Panc1 (cell line): ENCODE measurements around the gene PLXNA2. TPM values are rescaled to one million over a fixed set of nuclear protein-coding genes. Genes with fewer than 3 reads are reported as not detected.

ENCODE experiments used
- ATAC-seq: fragments of 200-7000 bp; cut with Tn5 transposase; 2 replicates; pipeline ENCODE4 v1.9.1; 2020; ENCODE audit warnings: mild to moderate bottlenecking, moderate library complexity
- BruUV-seq: library from RNA; stranded (reverse); fragments of 400-500 nt; replicated peaks from 2 replicates; lab custom pipeline; 2021; lab: Mats Ljungman, UMichigan
- CTCF ChIA-PET: fragments of 300-600 bp; sonication (Branson Sonifier 250); formaldehyde crosslinking; loops from one replicate; lab custom pipeline; 2022; ENCODE audit warnings: antibody characterized with exemption; lab: Charles Lee
- POLR2A ChIA-PET: fragments of 300-600 bp; sonication (Branson Sonifier 250); formaldehyde crosslinking; loops from one replicate; lab custom pipeline; 2022; ENCODE audit warnings: antibody characterized with exemption; lab: Charles Lee
- DNase-seq: peaks from one replicate; pipeline ENCODE4 v3.0.0-alpha.2; 2010; ENCODE audit warnings: low read depth, low spot score
- H3K27ac ChIP-seq: 2 replicates; pipeline ENCODE4 v1.5.1; 2011; ENCODE audit warnings: mild to moderate bottlenecking, low read length, inconsistent platforms
- H3K27me3 ChIP-seq: fragments of 200-500 bp; sonication (Bioruptor generic); 2 replicates; pipeline ENCODE4 v1.6.0; 2014; ENCODE audit warnings: low read length, inconsistent platforms; ENCODE audit not compliant: control insufficient read depth, insufficient read depth
- H3K36me3 ChIP-seq: fragments of 200-500 bp; sonication (Bioruptor generic); 2 replicates; pipeline ENCODE4 v1.5.1; 2014; ENCODE audit warnings: inconsistent platforms, mild to moderate bottlenecking, low read length, moderate library complexity; ENCODE audit not compliant: control insufficient read depth, insufficient read depth
- H3K4me1 ChIP-seq: 2 replicates; pipeline ENCODE4 v1.5.1; 2011; ENCODE audit warnings: inconsistent platforms, mild to moderate bottlenecking, low read length, moderate library complexity; ENCODE audit not compliant: control insufficient read depth, insufficient read depth
- H3K4me3 ChIP-seq, 2 experiments: 2 replicates each; pipeline ENCODE4 v1.5.1; 2011 to 2012; ENCODE audit warnings: low read depth in 2 of 2, low read length in 2 of 2, mild to moderate bottlenecking in 2 of 2, inconsistent platforms in 1 of 2, moderate library complexity in 1 of 2
- H3K9me3 ChIP-seq: fragments of 200-500 bp; sonication (Bioruptor generic); 2 replicates; pipeline ENCODE4 v1.5.1; 2014; ENCODE audit warnings: low read depth, mild to moderate bottlenecking, inconsistent platforms, low read length, moderate library complexity; ENCODE audit not compliant: control insufficient read depth, insufficient read depth
- CTCF ChIP-seq: fragments of 450-650 bp; IDR thresholded peaks from 2 replicates; pipeline ENCODE4 v1.5.1; 2017; ENCODE audit warnings: mild to moderate bottlenecking
- POLR2AphosphoS5 ChIP-seq: IDR thresholded peaks from 2 replicates; pipeline ENCODE4 v1.6.1; 2012; ENCODE audit warnings: mild to moderate bottlenecking, low read depth, low read length, moderate library complexity
- REST ChIP-seq, 2 experiments: IDR thresholded peaks; 2 replicates each; pipeline ENCODE4 v1.6.1; 2011 to 2012; ENCODE audit warnings: low read depth in 2 of 2, control low read depth in 1 of 2, low read length in 1 of 2, mild to moderate bottlenecking in 1 of 2, moderate library complexity in 1 of 2; ENCODE audit not compliant: insufficient read depth in 1 of 2
- SIN3A ChIP-seq: IDR thresholded peaks from 2 replicates; pipeline ENCODE4 v1.6.1; 2012; ENCODE audit warnings: low read depth, mild to moderate bottlenecking, low read length, moderate library complexity, borderline replicate concordance; ENCODE audit not compliant: insufficient read depth
- TCF7L2 ChIP-seq: IDR thresholded peaks from 2 replicates; pipeline ENCODE4 v1.6.1; 2011; ENCODE audit warnings: mild to moderate bottlenecking, low read depth, low read length, inconsistent platforms
- in situ Hi-C: cut with HindIII; loops from 2 replicates; pipeline ENCODE4 v1.10.0; 2016; ENCODE audit warnings: low sequenced_read_pairs, low pct_unique_long_range_greater_than_20kb
- intact Hi-C: fragments of 100-400 bp; cut with micrococcal nuclease; formaldehyde crosslinking; loops from one replicate; pipeline ENCODE4 v1.10.0; 2022; ENCODE audit not compliant: unreplicated experiment
- total RNA-seq: library from RNA; stranded (reverse); gene quantifications from one replicate; pipeline ENCODE4 v1.2.1, GENCODE V29; 2021; ENCODE audit not compliant: unreplicated experiment

The PLXNA2 gene
- total RNA-seq, 1 experiment from 2014 or later: 0.98 TPM

- in situ Hi-C loops (no loop called here), intact Hi-C loops (no loop called here)
- H3K36me3 ChIP-seq: no peaks in the 10 kb centered on the region
- DNase-seq (no peak), ATAC-seq (no peak)
- no peak overlapping the region for H3K27ac ChIP-seq
- no peaks in the 10 kb centered on the region for H3K4me1 ChIP-seq
- H3K27me3 ChIP-seq: peaks cover 2% of the 10 kb centered on the region
- TF ChIP-seq SIN3A: no peak
- POLR2A ChIA-PET: no interaction called here
- H3K4me3 ChIP-seq: no peak overlapping the region
- CTCF ChIA-PET: interaction anchor here (0.6 kb wide), 1 partner anchor 30 kb away, joined by 3 read pairs; no protein-coding TSS in a partner anchor
- no peaks in the 10 kb centered on the region for H3K9me3 ChIP-seq
- BruUV-seq: no TSS peak
Measured at GRCh38 chr1:207992677-207993236, 251.4 kb downstream of the PLXNA2 start.

GRCh38 chr1:207991583-207992026 is 252.6 kb downstream of the PLXNA2 start:
- Histone ChIP-seq H3K27ac (no peak overlapping the region), H3K36me3 (no peaks in the 10 kb centered on the region), H3K9me3 (no peaks in the 10 kb centered on the region), H3K27me3 (peaks cover 3% of the 10 kb centered on the region; the same call in 1 of the 2 replicates), H3K4me1 (no peaks in the 10 kb centered on the region), H3K4me3 (no peak overlapping the region)
- no peak for ATAC-seq
- TF ChIP-seq TCF7L2 (no peak), REST (IDR thresholded peaks at IDR 0.05; ENCODE audit: insufficient read depth in 1 of 2, low read depth in 2 of 2, low read length in 1 of 2) (no peak), SIN3A (no peak)
- no TSS peak for BruUV-seq
- intact Hi-C loops (no loop called here), in situ Hi-C loops (no loop called here)
- no peak for DNase-seq
- CTCF ChIA-PET: interaction anchor here (0.6 kb wide), 1 partner anchor 28 kb away, joined by 8 read pairs; no protein-coding TSS in a partner anchor
- POLR2A ChIA-PET: no interaction called here

- no peak for DNase-seq
- no peaks in the 10 kb centered on the region for H3K36me3 ChIP-seq
- no peak overlapping the region for H3K27ac ChIP-seq
- TF ChIP-seq REST (IDR thresholded peaks at IDR 0.05; ENCODE audit: insufficient read depth in 1 of 2, low read depth in 2 of 2, low read length in 1 of 2): no peak
- no peak for TF ChIP-seq POLR2AphosphoS5
- no peak for TF ChIP-seq CTCF
- BruUV-seq: no TSS peak
- ChIA-PET CTCF (no interaction called here), POLR2A (no interaction called here)
- H3K27me3 ChIP-seq: peaks cover 3% of the 10 kb centered on the region; the same call in 1 of the 2 replicates
- no peaks in the 10 kb centered on the region for H3K9me3 ChIP-seq
- intact Hi-C loops (no loop called here), in situ Hi-C loops (no loop called here)
- no peaks in the 10 kb centered on the region for H3K4me1 ChIP-seq
- no peak for ATAC-seq
- H3K4me3 ChIP-seq: no peak overlapping the region
Measured at GRCh38 chr1:207990876-207991582, 253.2 kb downstream of the PLXNA2 start.
